DMS53 treated with DMSO at 0.1 percent for 48 hours (cell line): ENCODE data around the gene CPM.
"Not testable (repeated sequence)": the region's sequence is repeated elsewhere in the genome, so short reads cannot be mapped to it uniquely, and the experiment has no call there.

Experiments
- DNase-seq: peaks from one replicate; lab custom pipeline; 2025; ENCODE audit not compliant: unreplicated experiment; lab: John Stamatoyannopoulos, UW

CPM gene

DNA sequence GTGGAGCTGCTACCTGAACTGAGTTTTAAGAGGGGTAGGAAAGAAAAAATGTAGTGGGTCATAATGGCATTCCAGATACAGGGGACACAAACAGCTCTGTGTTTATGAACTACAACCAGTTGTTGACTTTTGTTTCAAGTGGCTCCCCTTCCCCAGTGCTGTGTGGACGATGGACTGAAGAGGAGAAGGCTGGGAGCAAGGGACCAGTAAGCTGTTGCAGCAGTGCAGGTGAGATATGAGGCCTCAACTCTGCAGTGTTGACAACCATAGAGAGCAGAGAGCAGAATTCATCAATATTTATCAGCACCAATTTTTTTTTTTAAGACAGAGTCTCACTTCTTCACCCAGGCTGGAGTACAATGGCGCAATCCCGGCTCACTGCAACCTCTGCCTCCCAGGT is 78.4 kb downstream of the CPM start:
- no peak for DNase-seq

DNA sequence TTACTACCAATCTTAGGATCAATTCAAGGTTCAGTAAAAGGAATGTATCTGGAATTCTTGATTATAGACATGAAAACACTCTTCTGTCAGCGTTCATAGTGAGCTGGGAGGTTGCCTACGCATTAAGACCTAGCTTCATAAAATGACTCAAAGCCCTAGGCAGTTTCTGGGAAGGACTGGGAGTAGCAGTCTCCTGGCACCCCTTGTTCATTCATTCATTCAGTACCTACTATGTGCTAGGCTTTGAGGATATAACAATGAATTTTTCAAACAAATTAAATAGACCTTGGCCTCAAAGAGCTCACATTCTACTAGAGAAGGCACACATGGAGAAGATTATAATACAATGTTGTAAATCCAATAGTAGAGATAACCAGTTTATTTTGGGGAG is 78.9 kb downstream of the CPM start:
- no peak for DNase-seq

DNA sequence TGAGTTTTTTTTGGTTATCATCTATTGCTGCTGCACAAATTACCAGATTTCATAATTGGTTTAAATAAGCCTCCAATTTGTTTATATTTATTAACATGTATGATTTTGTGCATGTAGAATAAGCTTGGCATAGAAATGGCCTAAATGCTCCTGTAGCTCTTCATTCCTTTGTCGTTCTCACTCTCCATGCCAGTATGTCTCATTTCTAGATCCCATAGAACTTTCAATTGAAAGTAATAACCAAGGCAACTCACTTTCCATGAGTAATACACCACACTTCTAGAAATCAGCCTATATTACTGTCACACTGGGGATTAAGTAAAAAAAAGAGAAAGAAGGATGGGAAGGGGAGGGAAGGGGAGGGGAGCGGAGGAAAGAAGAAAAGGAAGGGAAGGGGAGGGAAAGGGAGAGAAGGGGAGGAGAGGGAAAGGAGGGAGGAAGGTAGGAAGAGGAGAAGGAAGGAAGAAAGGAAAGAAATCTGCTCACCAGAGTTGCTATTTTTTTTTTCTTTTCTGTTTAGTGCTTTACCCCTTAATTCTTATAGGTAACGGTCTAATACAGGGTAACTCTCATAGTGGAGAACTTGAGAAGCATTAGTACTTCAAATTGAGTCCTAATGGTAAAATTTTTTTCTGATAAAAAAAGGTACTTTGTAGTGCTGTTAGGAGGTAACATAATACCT is 79.4 kb downstream of the CPM start:
- DNase-seq: no peak

DNA sequence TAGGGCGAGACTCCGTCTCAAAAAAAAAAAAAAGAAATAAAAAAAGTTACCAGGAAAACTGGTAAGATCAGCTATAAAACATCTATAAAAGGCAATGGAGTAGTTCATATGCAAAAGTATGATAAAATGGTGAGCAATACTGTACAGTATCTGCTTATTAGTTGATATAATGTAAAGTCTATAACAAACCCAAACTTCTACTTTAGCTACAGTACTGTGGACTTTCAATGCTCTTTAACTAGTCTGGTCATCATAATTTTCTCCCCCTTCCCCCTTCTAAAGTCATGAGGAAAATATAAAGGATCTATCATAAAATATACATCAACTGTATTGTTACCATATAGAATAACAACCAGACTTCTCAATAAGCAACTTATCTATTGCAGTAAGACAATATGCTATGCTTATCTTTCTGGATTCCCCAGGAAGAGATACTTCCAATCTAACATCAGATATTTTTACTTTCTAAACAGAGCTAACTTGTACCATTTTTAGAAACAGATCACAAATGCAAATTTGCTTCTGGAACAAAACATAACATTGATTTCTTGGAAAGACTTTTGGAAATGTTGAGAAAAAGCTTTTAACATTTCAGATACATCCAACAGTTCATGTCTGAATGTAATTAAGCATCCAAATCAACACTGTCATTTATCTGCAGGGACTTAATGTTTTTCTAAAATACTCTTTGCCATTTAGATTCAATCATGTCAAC is 81.2 kb downstream of the CPM start:
- DNase-seq: no peak

DNA sequence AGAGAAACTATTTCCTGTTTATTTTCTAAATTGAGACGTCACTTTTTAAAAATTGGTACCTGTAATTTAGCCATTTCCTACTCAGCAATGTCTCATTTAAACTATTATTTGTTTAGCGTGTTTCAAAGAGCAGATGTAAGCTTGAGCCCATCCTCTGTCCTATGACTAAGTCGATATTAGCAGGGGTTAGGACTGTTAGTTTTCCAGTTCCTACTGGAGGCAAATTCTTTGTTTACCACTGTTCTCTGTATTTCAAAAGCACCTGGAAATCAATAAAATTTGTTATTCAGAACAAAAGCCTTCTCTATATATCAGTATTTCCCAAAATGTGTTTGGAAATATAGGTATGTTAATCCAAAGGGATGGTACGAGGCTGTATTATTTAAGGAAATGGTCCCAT is 82.6 kb downstream of the CPM start:
- DNase-seq: no peak

DNA sequence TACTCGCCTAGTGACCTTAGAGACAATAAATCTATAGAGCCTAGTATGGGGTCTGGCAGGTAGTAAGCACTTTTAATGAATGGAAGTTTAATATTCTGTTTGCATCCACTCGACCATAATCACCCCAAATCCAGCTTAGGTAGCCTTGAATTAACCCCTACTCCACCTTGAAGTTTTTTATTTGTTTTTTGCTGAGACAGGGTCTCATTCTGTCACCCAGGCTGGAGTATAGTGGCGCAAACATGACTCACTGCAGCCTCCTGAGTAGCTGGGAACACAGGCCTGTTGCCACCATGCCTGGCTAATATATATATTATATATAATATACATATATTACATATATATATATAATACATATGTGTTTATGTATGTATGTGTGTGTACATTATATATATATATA is 86.2 kb downstream of the CPM start:
- DNase-seq: no peak

DNA sequence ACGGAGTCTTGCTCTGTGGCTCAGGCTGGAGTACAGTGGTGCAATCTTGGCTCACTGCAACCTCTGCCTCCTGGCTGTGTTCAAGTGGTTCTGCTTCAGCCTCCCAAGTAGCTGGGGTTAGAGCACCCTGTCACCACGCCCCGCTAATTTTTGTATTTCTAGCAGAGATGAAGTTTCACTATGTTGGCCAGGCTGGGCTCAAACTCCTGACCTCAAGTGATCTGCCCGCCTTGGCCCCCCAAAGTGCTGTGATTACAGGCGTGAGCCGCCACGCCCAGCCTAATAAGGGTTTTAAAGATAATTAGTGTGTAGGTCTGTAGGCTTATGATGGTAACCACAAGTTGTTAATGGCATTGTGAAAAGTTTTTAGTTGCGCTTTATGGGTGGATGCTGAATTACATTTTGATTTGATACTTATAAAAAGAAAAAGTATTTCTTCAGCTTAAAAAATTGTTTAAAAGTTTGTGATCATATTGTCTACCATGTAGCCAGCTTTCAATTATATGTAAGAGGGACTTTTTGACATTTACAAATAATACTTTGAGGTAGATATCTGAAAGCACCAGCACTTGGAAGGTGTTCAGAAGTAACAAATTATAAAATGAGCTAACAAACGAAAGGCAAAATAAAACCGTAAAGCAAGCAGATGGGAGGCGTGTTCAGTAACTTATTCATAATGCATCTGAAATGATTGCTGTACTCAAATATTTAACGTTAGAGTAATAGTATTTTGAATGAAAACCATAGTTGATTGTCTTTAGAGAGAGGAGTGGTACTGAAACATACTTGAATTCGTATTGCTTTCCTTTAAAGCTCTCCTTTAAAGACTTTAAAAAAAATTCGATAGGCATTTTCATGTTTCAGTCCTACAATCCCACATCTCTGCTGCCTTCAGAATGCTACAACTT is 87.9 kb downstream of the CPM start:
- DNase-seq: no peak

DNA sequence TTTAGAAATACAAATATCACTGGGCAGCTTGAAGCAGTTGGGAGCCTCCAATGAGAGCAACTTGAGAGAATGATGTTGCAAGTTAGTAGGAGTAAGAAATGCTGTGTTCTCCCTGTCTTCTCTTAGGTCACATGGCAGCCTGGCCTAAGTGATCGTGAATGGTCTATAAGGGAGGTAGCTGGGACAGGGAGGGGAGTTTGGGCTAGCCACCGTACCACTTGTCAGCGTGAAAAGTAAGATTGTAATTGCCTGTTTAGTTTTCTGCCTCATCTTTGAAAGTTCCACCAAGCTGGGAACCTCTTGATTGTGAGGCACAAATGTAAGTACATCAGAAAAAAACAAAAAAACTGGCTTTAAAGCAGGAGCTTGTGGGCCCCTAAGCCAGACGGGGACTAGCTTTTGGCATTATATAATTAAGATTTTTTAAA is 88.6 kb downstream of the CPM start:
- DNase-seq: no peak

DNA sequence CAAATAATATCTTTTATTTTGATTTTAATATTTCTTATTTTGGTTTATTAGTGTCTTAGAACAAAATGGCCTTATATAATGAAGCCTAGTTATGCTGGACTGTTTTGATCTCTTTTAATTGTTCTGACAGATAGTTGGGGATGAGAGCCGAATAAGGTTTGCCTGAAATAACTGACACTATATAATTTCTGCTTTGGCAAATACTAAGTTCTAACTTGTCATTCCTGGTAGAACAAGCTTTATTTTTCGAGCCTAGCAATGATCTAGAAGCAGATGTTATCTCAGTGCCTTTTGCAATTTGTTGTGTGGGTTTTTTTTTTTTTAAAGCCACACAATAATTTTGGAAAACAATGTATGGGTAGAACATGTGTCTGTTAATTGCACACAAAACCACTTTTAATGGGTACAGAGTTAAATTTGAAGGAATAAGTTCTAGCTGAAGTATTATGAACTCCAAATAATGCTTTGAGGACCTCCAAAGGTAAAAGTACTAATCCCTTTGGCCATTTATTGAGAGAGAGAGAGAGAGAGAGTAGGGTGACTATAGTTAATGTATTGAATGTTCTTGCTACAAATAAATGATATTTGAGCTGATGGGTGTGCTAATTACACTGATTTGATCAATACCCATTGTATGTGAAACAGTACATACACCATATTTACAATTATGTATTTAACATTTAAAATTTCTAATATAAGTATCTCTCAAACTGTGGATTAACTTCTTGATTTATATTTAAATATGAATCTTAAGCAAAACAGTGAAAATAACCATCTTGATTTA is 90.0 kb downstream of the CPM start:
- no peak for DNase-seq

DNA sequence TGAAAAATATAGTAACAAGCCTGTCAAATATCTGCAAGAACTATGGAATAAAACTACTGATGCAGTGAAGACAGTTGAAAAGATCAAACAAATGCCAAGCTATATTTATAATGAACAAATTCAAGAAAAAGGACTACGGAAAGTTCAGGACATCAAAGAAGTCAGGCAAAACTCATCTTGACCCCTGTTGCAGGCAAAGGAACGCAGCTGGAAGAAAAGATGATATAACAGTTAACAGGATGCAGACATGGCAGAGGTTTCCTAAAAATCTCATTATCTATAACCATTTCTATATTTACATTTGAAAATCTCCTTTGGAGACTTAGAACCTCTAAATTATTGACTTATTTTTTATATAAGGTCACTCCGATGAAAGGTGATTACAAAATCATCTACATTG is 90.8 kb downstream of the CPM start:
- no peak for DNase-seq

DNA sequence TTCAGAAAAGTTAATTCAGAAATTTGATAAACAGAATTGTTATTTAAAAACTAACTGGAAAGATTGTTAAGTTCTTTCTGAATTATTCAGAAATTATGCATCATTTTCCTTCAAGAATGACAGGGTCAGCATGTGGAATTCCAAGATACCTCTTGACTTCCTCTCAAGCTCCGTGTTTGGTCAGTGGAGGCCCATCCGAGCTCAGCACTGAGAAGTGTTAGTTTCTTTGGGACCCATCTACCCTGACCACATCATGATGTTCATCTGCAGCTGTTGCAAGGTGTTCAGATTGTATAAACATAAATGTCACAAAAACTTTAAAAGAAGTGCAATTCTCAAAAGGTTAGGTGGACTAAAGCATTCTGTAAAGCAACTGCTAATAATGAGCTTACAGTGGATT is 91.3 kb downstream of the CPM start:
- no peak for DNase-seq

DNA sequence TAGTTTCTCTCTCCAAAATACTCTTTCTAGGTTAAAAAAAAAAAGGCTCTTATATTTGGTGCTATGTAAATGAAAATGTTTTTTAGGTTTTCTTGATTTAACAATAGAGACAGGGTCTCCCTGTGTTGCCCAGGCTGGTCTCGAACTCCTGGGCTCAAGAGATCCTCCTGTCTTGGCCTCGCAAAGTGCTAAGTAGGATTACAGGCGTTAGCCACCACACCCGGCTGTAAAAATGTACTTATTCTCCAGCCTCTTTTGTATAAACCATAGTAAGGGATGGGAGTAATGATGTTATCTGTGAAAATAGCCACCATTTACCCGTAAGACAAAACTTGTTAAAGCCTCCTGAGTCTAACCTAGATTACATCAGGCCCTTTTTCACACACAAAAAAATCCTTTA is 91.8 kb downstream of the CPM start:
- DNase-seq: not testable (repeated sequence)

DNA sequence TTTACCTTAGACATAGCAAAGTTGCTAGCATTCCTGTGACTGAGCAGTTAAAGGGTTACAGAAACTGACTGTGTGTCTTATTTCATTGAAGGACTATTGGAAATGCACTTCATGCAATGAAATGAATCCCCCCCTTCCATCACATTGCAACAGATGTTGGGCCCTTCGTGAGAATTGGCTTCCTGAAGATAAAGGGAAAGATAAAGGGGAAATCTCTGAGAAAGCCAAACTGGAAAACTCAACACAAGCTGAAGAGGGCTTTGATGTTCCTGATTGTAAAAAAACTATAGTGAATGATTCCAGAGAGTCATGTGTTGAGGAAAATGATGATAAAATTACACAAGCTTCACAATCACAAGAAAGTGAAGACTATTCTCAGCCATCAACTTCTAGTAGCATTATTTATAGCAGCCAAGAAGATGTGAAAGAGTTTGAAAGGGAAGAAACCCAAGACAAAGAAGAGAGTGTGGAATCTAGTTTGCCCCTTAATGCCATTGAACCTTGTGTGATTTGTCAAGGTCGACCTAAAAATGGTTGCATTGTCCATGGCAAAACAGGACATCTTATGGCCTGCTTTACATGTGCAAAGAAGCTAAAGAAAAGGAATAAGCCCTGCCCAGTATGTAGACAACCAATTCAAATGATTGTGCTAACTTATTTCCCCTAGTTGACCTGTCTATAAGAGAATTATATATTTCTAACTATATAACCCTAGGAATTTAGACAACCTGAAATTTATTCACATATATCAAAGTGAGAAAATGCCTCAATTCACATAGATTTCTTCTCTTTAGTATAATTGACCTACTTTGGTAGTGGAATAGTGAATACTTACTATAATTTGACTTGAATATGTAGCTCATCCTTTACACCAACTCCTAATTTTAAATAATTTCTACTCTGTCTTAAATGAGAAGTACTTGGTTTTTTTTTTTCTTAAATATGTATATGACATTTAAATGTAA is 93.5 kb downstream of the CPM start:
- no peak for DNase-seq

DNA sequence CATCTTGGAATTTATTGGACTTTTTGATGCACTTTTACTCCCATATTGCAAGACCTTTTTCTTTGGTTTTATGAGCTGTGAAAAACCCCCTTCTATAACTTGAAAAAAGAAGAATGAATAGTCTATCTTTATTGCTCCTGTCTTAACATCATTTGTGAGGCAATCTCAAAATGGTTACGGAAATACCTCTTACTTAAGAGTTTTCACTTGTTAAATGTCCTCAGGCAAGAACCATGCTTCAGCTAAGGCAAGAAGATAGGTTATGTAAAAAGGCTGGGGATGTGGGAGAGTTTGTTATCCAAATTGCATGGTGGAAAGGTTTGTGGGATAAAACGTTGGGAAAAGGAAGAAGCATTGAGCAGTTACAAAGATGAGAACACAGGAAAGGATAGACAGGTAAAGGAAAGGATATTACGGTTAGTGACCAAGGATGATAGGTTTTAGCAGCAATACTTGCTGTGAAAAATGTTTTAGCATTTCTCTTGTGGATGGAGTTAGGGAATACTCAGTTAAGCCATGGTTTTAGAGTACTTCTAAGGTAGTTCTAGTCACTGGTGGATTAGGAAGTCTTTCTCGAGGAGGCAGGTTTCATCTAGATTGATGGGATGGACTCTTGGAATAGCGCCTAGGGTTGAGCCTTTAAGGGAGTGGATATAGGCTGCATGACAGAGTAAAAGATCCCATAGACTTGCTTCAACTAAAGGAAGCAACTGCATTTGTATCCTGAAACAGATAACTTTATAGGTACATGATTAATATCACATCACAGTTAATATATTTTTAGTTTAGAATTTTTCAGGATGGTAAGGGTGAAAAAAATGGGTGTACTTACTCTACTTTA is 94.7 kb downstream of the CPM start:
- no peak for DNase-seq

DNA sequence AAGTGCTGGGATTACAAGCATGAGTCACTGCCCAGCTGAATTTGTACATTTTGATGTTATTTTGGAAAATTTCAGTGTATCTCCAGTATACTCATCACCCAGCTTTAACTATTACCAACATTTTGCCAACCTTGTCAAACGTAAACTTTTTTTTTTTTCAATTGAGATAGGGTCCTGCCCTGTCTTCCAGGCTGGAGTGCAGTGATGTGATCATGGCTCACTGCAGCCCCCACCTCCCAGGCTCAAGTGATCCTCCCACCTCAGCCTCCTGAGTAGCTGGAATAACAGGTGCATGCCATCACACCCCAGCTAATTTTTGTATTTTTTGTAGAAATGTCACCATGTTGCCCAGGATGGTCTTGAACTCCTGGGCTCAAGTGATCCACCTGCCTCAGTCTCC is 95.8 kb downstream of the CPM start:
- no peak for DNase-seq

DNA sequence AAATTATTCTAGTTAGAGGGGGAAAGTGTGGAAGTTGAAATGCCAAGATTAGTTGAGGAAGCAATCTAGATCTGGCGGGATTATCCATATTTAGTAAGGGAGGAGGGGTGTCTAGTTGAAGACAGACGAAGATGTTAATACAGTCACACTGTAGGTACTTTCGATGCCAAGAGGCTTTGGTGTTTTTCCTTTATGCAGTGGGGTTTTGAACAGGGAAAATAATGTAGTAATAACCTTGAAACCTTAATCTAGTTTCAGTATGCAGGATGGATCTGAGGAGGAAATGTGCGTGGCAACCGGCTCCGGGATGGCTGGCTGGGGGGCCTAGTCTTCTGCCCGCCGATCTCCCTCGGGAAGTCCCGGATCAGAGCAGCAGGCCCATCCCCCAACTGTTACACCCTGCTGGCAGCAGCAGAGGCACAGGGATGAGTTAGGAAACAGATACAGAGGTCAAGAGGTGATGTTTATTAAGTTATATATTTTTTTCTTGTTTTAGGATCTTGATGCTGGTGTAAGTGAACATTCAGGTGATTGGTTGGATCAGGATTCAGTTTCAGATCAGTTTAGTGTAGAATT is 97.5 kb downstream of the CPM start:
- DNase-seq: no peak

DNA sequence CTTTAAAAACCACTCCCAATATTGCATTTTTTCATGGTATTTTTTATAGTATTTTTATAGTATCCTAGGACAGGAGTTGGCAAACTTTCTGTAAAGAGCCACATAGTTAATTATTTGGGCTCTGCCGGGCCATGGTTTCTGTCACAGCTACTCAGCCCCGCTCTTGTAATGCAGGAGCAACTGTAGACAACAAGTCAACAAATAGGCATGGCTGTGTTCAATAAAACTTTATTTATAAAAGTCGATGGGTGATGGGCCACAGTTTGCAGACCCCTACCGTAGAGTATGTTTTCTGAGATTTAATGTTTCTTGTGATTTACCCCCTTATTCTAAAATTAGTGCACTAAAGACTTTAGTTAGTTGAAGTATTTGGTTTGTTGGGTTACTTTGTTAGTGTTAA is 99.5 kb downstream of the CPM start:
- DNase-seq: no peak

DNA sequence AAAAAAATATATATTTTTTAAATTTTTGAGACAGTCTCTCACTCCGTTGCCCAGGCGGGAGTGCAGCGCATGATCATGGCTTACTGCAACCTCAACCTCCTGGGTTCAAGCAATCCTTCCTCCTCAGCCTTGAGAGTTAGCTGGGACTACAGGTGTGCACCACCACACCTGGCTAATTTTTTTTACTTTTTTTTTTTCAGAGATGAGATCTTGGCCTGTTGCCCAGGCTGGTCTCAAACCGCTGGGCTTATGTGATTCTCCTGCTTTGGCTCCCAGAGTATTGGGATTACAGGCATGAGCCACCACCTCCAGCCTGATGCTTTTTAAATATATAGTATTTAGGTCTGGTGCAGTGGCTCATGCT is 100.5 kb downstream of the CPM start:
- no peak for DNase-seq
